Measurements from ENCODE around the gene CHD9. TPM values are rescaled to one million over a fixed set of nuclear protein-coding genes. Genes with fewer than 3 reads are reported as not detected.
"Not testable (repeated sequence)": the region's sequence is repeated elsewhere in the genome, so short reads cannot be mapped to it uniquely, and the experiment has no call there.

CHD9 gene
- total RNA-seq, 1 donor from 2014 or later: 167 TPM

DNA sequence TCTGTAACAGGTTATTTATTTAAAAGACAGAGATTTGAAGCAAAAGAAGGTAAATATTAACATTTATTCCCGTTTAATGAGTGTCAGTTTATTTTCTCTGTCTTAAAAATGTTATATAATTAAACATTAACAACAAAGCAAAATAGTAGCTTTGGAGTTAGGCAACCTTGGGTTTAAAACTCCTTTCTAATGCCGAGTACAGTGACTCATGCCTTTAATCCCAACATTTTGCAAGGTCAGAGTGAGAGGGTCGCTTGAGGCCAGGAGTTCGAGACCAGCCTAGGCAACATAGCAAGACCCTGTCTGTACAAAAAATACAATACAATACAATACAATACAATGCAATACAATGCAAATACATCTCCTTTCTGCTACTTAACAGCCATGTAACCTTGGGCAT, 128.7 kb downstream of the CHD9 start:
- DNase-seq (ENCODE audit: low spot score in 2 of 2): no peak
- no peak for FAIRE-seq

DNA sequence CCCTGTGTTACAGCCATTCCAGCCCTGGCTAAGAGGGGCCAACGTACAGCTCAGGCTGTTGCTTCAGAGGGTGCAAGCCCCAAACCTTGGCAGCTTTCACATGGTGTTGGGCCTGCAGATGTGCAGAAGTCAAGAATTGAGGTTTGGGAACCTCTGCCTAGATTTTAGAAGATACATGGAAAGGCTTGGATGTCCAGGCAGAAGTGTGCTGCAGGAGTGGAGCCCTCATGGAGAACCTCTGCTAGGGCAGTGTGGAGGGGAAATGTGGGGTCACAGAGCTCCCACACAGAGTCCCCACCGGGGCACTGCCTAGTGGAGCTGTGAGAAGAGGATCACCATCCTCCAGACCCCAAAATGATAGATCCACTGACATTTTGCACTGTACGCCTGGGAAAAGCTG, 130.9 kb downstream of the CHD9 start:
- not testable (repeated sequence) for FAIRE-seq; DNase-seq (ENCODE audit: low spot score in 2 of 2)

DNA sequence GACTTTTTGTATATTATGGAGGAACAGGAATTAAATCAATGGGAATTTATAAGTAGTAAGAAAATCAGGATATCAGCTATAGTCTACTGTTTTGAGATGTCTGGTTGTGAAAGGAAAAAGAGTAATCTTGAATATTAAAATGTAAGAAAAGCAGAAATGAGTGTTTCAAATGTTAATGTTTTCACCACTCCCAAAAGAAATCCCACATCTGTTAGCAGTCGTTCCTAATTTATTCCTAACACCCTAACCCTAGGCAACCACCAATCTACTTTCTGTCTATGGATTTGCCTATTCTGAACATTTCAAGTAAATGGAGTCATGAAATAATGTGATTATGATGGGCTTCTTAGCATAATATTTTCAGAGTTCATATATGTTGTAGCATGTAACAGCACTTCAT, 133.0 kb downstream of the CHD9 start:
- FAIRE-seq (no peak), DNase-seq (ENCODE audit: low spot score in 2 of 2) (no peak)

DNA sequence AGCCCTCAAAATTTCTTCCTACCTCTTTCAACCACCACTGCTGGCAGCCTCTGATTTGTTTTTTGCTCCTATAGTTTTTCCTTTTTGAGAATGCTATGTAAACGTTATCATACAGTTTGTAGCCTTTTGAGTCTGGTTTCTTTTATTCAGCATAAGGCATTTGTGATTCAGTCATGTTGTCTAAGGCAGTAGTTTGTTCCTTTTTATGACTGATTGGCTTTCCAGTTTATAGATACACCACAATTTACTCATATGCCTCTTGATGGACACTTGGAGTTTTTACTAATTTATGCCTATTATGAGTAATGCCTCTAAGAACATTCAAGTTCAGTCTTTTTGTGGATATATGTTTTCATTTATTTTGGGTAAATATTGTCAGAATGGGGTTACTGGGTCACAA, 136.6 kb downstream of the CHD9 start:
- no peak for DNase-seq (ENCODE audit: low spot score in 2 of 2)
- no peak for FAIRE-seq

DNA sequence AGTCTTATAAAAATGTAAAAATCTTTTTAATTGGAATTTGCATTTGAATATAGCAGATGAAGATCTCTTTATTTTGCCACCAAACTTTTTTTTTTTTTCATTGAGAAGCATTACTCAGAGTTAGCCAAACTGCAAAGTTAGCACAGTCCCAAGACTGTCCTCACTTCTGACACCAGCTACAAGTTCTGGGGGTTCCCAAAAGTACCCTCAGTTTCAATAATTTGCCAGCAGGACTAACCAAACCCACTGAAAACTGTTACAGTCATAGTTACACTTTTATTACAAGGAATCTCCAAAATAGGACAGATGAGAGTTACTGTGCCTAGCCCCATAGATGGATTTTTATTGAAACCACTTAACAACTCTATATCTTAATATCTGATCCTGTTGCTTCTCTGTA, 144.1 kb downstream of the CHD9 start:
- FAIRE-seq (no peak), DNase-seq (ENCODE audit: low spot score in 2 of 2) (no peak)

DNA sequence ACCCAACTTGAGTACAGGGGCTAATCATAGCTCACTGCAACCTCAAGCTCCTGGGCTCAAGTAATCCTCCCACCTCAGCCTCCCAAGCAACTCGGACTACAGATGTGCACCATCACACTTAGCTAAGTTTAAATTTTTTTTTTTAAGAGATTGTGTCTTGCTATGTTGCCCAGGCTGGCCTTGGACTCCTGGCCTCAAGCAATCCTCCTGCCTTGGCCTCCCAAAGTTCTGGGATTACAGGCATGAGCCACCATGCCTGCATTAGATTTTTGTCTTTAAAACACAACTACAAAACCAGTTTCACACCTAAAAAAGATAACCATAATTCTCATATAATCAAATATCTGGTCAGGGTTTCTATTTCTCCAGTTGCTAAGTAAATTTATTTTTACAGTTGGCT, 147.1 kb downstream of the CHD9 start:
- no peak for FAIRE-seq
- no peak for DNase-seq (ENCODE audit: low spot score in 2 of 2)

DNA sequence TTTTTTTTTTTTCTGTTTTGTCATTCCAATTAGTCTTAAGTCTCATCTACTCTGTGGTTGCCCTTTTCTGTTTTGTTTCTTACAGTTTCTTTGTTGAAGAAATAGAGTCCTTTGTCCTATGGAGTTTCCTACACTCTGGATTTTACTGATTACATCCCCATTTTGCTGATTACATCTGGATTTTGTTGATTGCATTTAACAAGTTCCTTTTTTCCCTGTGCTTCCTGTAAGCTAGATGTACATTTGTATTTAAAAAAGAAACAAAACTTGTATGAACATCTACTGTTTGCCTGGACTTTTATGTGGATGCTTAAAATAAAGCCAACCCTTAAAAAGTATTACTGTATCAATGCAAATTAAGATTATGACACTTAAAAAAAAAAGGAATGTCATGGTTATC, 147.6 kb downstream of the CHD9 start:
- no peak for DNase-seq (ENCODE audit: low spot score in 2 of 2)
- no peak for FAIRE-seq

DNA sequence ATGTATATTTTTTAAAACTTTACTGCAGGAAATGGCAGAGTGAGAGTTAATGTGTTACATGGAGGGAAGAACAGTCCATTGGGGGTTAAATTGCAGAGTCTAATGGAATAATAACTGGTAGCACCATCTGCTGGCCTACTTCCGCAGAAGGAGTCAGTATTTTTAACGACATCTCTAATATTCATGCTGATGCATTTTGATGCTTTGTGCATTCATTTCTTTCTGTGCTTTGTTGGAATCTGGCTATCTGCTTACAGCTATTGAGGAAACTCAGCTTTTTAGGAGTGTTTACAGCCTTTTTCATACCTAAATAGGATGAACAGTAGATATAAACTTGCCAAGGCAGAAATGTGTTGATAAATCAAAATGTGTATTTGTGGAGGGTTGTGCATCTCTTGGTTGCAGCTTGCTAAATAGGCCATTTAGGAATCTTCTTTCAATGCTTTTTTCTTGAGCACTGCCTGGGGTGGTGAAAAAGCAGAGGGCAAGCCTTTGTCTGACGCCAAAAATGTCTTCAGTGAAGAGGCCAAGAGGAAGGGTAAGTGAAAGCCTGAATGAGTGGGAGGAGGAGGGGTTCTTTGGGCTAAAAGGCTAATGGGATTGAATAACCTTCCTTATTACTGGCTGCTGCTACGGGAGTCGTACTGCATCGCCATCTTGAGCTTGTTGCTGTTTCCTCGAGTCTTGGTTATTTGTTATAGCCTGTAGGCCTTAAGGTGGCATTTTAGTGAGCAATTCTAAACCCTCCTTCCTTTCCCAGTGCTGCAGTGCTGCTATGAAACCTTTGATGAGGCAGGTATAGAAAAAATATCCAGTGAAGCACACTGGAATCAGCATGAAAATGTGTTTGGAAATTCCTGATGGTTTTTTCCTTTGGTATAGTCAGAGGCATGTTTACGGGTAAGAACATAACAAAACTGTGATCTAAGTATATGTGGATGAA, 153.3 kb downstream of the CHD9 start:
- FAIRE-seq (no peak), DNase-seq (ENCODE audit: low spot score in 2 of 2) (peak; percentile 40 to 53)

DNA sequence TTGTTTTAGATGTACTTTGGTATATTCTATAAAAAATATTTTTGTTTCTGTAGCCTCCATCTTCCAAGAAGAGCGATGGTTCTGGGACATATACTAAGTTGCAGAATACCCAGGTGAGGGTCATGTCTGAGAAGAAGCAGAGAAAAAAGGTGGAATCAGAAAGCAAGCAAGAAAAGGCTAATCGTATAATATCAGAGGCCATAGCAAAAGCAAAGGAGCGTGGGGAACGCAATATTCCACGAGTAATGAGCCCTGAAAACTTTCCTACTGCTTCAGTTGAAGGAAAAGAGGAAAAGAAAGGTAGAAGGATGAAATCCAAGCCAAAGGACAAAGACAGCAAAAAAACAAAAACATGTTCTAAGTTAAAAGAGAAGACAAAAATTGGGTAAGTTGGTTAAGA, 154.6 kb downstream of the CHD9 start:
- DNase-seq (ENCODE audit: low spot score in 2 of 2): no peak
- FAIRE-seq: no peak

DNA sequence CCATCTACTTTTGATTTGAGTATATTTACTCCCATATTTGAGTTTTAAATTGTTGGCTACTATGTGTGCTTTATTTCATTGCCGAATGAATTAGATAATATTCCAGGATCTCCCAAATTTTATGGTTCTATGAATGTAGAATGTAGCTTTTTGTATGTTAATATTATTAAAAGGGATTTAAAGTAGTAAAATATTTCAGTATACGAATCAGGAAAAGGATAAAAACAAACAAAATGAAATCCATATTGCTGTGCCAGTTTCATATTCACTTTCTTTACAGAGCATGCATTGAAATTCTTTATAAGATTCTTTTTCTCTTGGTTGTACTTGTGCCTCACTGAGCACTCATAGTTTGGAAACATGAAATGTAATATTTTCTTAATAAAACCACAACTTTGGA, 155.1 kb downstream of the CHD9 start:
- no peak for DNase-seq (ENCODE audit: low spot score in 2 of 2)
- no peak for FAIRE-seq

DNA sequence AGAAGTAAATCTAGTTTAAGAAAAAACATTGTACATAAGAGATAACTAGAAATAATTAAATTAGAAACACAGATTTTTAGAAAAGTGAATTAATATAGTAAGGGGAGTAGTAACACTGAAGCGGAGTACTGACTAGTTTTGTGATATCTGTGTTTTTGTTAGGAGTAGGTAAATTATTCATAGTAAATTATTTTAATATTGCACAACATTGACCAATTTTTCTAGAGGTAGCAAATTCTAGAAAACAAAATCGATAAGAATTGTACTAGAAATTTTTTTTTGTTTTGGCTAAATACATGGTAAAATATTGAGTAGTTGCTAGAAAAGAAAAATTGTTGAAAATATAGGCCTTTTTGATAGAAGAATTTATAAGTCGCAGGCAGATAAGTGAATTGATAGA, 156.5 kb downstream of the CHD9 start:
- DNase-seq (ENCODE audit: low spot score in 2 of 2): no peak
- FAIRE-seq: no peak

DNA sequence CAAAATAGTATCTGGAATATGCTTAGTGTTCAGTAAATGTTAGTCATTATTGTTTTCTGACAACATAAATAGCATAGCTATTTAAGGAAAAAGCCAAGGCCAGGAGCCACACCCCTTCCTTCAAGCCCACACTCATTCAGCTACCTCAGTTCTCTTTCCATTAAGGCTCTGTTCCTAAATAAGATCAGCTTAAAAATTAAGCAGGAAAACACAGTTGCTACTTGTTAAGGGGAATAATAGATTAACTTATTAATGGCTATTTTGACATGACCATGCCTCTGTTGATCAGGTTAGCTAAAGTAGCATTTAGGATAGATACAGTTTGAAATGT, 158.1 kb downstream of the CHD9 start:
- no peak for FAIRE-seq
- DNase-seq (ENCODE audit: low spot score in 2 of 2): no peak

DNA sequence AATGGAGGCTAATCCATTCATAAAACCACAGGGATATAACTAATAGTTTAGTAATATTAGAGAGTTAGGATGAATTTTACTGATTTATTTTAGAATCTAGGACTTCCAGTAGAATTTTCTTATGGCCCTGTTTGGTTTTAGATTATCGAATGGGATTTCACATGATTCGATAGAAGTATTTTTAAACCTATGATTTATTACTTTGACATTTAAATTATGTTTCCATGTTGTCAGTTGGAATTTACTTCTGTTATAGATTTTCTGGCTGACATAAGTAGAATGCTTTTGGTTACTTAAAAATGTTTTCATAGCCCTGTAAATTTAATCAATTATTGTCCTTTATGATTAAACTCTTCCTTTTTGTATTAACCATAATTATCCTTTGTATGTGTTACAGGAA, 158.8 kb downstream of the CHD9 start:
- DNase-seq (ENCODE audit: low spot score in 2 of 2) (no peak), FAIRE-seq (no peak)

DNA sequence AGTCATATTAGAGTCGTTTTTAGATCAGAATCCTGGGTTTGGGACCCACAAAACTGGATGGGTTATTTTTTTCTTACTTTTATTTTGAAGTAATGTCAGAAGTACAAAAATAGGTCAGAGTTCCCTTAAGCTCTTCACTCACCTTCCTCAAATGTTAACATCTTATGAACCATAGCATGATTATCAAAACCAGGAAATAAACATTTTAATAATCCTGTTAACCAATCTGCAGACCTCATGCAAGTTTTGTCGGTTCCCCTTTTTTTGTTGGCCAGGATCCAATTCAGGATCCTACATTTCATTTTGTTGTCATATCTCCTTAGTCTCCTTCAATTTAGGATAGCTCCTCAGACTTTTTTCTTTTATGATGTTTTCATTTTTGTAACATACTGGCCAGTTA, 162.0 kb downstream of the CHD9 start:
- DNase-seq (ENCODE audit: low spot score in 2 of 2): no peak

DNA sequence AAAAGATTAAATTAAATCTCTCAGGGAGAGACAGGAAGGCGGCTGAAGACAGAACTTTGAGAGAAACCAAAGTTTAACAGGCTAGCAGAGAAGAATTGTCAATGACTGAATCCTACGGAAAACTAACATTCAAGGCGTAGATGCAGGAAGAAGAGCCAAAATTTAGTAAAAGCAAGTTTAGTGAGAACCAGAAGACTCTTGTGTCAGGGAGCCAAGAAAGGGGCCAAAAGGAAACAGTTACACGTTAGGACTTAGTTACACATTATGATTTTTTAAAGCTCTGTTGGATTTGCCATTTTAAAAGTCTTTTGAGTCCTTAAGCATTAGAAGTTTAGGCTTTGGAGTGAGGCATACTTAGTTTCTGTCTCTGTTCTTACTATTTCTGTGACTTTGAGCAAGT, 164.6 kb downstream of the CHD9 start:
- DNase-seq (ENCODE audit: low spot score in 2 of 2): no peak
- no peak for FAIRE-seq

More for the DNA sequence above, 162.0 kb downstream of the CHD9 start:
- no peak for FAIRE-seq

DNA sequence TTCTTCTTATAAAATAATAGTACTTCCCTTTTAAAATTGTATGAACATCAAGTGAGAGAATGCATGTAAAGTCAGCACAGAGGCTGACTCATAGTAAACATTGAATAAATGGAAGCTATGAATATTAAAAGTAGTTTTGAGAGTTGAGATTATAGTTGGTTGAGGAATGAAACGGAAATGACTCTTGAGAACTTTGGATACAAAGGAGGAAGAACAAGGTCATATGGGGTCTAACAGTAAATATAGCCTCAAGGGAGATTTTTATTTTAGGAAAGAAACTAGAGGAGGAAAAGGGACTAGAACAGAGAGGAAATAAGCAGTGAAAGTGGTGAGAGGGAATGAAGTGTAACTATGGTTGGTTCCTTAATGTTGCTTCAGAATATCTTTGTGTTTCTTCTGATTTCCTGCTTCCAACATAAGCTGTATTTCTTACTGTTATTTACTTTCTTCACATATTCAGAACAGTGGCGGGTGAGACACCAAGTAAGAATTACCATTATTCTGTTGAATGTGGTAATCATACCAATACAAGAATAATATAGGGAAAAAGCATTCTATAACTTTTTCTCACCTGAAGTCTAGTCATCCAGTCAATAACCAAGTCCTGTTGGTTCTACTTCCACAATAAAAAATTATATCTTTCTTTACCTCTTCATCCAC, 165.1 kb downstream of the CHD9 start:
- DNase-seq (ENCODE audit: low spot score in 2 of 2) (no peak), FAIRE-seq (no peak)

DNA sequence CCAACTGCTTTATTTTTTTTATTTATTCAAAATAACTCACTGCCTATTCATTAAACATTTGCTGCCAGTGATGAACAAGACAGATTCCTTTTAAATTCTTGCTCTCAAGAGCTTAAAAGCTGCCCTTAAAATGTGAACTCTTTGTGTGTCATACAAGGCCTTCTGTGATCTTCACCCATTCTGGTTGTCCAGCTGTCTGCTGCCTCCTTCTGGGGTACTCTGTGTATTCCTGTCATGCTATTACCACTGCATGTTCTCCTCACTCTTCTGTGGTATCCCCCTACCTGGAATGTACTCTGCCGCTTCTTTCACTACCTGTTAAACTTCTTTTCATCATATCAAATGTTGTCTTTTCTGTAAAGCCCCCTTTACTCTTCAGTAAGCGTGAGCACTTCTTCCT, 165.8 kb downstream of the CHD9 start:
- FAIRE-seq (no peak), DNase-seq (ENCODE audit: low spot score in 2 of 2) (no peak)

DNA sequence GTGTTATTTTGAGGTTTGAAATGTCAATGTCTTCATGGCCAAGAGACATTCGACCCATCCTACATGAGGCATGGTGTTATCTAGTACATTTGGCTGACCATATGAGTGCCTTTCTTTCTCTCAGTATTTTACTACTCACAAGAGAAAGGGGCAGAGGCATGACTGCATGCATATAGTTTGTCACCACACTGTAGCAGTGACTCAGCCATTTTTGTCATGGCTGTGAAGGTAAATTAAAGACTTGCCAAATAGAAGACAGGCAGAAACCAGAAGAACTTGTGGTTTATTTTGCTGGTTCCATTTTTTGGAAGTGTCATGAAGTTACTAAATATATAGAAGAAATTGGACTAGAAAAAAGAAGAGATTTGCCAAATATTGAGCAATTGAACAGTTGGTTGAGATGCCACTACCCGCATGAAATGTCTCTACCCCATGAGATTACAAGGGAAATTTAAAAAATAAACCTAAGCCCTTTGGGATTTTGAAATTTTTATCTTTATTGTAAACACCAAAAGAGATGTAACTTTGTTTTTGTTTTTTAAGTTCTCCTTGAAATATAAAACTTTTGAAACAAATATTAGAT, 170.3 kb downstream of the CHD9 start:
- DNase-seq (ENCODE audit: low spot score in 2 of 2) (no peak), FAIRE-seq (peak; percentile 61)

DNA sequence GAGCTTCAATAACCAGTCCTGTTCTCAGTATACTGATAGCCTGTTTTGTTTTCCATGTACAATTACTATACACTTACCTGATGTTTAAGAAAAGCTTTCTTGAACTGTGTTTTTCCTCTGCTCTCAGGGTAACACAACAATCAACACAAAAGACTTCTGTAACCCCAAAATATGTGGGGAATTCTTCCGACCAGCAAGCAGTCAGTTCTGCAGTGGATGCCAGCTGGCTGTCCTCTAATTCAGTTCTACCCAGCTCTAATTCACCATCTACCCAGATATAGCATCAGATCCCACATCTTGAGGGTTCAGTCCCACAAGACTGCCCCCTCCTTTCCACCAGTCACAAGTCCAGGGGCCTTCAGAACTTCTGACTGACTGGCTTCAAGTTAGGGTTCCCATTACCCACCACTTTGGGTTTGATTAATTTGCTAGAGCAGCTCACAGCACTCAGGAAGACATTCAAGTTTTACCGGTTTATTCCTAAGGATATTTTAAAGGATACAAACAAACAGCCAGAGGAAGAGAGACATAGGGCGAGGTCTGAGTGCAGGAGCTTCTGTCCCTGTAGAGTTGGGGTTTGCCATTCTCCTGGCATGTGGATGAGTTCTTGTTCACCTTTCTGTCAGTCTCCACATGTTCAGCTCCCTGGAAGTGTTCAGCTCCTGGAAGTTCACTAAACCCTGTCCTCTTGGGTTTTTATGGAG, 178.2 kb downstream of the CHD9 start:
- FAIRE-seq (no peak), DNase-seq (ENCODE audit: low spot score in 2 of 2) (no peak)

DNA sequence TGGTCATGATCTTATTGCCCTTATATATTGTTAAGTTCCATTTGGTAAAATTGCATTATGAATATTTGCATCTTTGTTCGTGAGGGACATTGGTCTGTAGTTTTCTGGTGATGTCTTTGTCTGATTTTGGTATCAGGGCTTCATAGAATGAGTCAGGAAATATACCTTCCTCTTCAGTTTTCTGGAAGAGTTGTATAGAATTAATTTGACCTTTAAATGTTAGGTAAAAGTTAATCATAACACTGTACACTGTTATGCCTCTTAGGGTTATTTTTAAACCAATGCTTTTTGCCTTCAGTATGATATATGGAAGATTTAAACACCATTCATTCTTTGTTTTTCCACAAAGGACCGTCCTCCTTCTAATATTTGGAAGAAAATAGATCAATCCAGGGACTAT, 180.0 kb downstream of the CHD9 start:
- FAIRE-seq (no peak), DNase-seq (ENCODE audit: low spot score in 2 of 2) (no peak)

DNA sequence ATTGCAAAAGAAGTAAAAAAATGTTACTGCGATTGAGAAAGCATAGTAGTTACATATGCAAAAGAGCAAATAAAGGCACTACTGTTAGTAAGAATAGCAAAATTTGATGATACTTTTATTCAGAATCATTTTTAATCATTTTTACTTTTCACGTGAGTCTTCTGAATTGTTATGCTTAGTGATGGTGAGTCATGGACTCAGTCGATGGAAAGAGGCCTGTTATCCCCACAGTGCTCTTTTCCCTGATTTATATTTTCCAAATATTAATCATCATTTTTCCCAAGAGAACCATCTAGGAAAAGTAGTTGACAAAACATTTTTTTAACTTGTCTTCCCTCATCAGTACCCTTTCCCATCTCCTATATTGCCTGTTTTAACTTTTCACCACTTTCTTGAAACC, 181.1 kb downstream of the CHD9 start:
- no peak for FAIRE-seq
- no peak for DNase-seq (ENCODE audit: low spot score in 2 of 2)

All from frontal cortex (tissue), 4 donors.